Upper lobe of left lung (tissue), 4 donors: ENCODE results near the gene RSPH9.

ENCODE experiments used
- EP300 ChIP-seq, 4 donors: sonication (generic); formaldehyde crosslinking; IDR thresholded peaks; one replicate each; pipeline ENCODE4 v1.5.1; 2017; ENCODE audit warnings: antibody characterized with exemption in 4 of 4, control low read depth in 2 of 4
- POLR2A ChIP-seq, 4 donors: fragments of 450-650 bp; IDR thresholded peaks; one replicate each; pipeline ENCODE4 v1.5.1; 2016 to 2017; ENCODE audit warnings: antibody characterized with exemption in 4 of 4, mild to moderate bottlenecking in 2 of 4
- TF ChIP-seq, protein P1 (sequence below), 6 experiments: fragments of 450-650 bp in 4 of 6; fragments of 200-600 bp in 2 of 6; sonication (generic) in 2 of 6; IDR thresholded peaks; one replicate each; pipeline ENCODE4 v1.5.1; 2016 to 2019; ENCODE audit warnings: antibody characterized with exemption in 6 of 6

DNA sequence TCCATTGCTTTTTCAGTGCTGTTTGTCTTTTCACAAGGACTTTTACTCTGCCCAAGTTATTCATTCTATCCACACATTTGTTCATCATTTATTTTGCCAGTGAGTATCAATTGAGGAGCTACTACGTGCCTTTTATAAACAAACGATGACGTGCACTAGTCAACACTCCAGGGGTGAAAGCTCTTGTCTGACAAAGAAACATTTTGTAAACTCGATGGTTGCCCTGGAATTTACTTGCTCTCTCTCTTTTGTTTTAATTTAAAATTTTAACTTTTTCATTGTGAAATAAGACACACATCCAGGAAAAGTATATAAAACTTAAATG is 51.1 kb downstream of the RSPH9 start:
- TF ChIP-seq, protein P1, sequence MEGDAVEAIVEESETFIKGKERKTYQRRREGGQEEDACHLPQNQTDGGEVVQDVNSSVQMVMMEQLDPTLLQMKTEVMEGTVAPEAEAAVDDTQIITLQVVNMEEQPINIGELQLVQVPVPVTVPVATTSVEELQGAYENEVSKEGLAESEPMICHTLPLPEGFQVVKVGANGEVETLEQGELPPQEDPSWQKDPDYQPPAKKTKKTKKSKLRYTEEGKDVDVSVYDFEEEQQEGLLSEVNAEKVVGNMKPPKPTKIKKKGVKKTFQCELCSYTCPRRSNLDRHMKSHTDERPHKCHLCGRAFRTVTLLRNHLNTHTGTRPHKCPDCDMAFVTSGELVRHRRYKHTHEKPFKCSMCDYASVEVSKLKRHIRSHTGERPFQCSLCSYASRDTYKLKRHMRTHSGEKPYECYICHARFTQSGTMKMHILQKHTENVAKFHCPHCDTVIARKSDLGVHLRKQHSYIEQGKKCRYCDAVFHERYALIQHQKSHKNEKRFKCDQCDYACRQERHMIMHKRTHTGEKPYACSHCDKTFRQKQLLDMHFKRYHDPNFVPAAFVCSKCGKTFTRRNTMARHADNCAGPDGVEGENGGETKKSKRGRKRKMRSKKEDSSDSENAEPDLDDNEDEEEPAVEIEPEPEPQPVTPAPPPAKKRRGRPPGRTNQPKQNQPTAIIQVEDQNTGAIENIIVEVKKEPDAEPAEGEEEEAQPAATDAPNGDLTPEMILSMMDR (IDR thresholded peaks at IDR 0.05) = no peak
- no peak for TF ChIP-seq EP300 (IDR thresholded peaks at IDR 0.05)
- no peak for TF ChIP-seq POLR2A (IDR thresholded peaks at IDR 0.05)
